GM21367 (cell line): ENCODE data around the gene VPS13D.
"Not testable (repeated sequence)": the region's sequence is repeated elsewhere in the genome, so short reads cannot be mapped to it uniquely, and the experiment has no call there.

ENCODE experiments used
- ATAC-seq: cut with Tn5 transposase; IDR thresholded peaks from one replicate; pipeline ENCODE4 v1.9.1; 2021; ENCODE audit not compliant: unreplicated experiment

The VPS13D gene

GRCh38 chr1:12444329-12444841 lies 214.6 kb downstream of the VPS13D start:
- no peak for ATAC-seq

- ATAC-seq = no peak
Measured at GRCh38 chr1:12445257-12445656, 215.4 kb downstream of the VPS13D start.

- ATAC-seq = no peak
Measured at GRCh38 chr1:12446593-12446992, 216.8 kb downstream of the VPS13D start.

- ATAC-seq = no peak
Measured at GRCh38 chr1:12447307-12447706, 217.5 kb downstream of the VPS13D start.

GRCh38 chr1:12447849-12448312 lies 218.1 kb downstream of the VPS13D start:
- no peak for ATAC-seq

GRCh38 chr1:12448746-12449177 lies 218.9 kb downstream of the VPS13D start:
- no peak for ATAC-seq

GRCh38 chr1:12450090-12450755 lies 220.4 kb downstream of the VPS13D start:
- ATAC-seq = no peak

- ATAC-seq = no peak
Measured at GRCh38 chr1:12450756-12451559, 221.1 kb downstream of the VPS13D start.

- no peak for ATAC-seq
Measured at GRCh38 chr1:12451560-12451900, 221.7 kb downstream of the VPS13D start.

GRCh38 chr1:12452262-12452661 lies 222.4 kb downstream of the VPS13D start:
- ATAC-seq = no peak

- no peak for ATAC-seq
Measured at GRCh38 chr1:12453400-12454343, 223.8 kb downstream of the VPS13D start.

GRCh38 chr1:12454406-12455391 lies 224.9 kb downstream of the VPS13D start:
- ATAC-seq = no peak

GRCh38 chr1:12456081-12456480 lies 226.3 kb downstream of the VPS13D start:
- not testable (repeated sequence) for ATAC-seq

GRCh38 chr1:12456979-12457378 lies 227.1 kb downstream of the VPS13D start:
- no peak for ATAC-seq

GRCh38 chr1:12457771-12458170 lies 227.9 kb downstream of the VPS13D start:
- ATAC-seq = no peak

GRCh38 chr1:12458571-12458970 lies 228.7 kb downstream of the VPS13D start:
- ATAC-seq = no peak

- no peak for ATAC-seq
Measured at GRCh38 chr1:12460121-12460520, 230.3 kb downstream of the VPS13D start.

- no peak for ATAC-seq
Measured at GRCh38 chr1:12460911-12461621, 231.2 kb downstream of the VPS13D start.

GRCh38 chr1:12461754-12462153 lies 231.9 kb downstream of the VPS13D start:
- ATAC-seq = no peak
